ENCODE results near the gene KBTBD12.
A peak's percentile ranks its signal among the peaks of the same experiment; 100 is the strongest.

The KBTBD12 gene

DNA sequence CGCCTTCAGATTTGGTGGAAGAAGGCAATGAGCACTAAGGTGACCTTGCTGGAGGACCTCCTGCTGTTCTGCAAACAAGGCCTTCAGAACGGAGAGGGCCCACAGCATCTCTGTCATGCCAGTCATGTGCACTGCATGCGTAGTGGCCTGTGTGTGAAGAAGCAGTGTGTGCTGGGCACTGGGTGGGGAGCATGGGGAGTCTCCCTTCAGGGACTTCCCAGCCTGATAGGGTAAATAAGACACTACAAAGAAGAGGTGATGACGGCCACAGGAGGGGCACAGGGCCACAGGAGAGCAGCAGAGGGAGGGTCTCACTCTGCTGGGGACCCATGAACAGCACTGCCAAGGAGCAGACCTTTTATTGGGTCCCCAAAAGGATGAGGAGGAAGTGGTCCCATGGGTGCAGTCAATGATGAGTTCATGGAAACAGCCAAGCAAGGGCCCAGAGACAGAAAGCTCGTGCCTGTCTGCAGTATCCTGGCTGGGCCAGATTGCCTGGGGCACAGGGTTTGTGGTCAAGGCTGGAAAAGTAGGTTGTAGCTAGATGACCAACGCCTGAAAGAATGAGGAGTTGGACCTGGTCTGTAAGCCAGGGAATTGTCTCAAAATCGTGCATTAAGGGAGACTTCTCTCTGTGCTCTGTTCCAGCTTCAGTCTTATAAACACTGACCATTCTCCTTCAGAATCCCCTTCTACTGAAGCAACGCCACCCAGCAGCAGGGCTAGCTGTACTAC is 69.4 kb downstream of the KBTBD12 start:
- DNase-seq, result no peak
- no peak for ATAC-seq

DNA sequence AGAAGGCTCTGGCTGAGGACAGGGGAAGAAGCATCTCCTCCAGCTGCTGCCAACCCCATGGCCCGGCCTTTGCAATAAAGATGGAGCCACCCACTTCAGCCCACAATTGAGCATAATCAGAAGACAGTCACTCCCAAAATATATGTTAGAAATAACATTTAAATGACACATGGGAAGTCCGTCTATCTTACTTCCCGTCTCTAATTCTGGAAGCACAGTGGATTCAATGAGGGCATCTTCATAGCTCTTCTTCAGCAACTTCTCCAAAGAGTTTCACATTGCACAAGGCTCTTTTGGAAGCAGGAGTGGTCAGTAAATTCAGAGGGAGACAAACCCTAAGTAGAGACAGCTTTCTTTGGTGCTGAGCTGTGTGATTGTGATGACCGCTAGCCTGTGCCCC is 70.2 kb downstream of the KBTBD12 start:
- Mint-ChIP-seq H3K4me3 (no peak overlapping the region), H3K27me3 (peaks cover 7% of the 10 kb centered on the region), H3K9me3 (no peaks in the 10 kb centered on the region), H3K27ac (no peak overlapping the region), H3K4me1 (no peaks in the 10 kb centered on the region)
- no peak for ATAC-seq
- DNase-seq, result no peak

More for the DNA sequence above, 69.4 kb downstream of the KBTBD12 start:
- H3K9me3 Mint-ChIP-seq, result no peaks in the 10 kb centered on the region
- H3K4me3 Mint-ChIP-seq, result no peak overlapping the region
- peaks cover 7% of the 10 kb centered on the region for H3K27me3 Mint-ChIP-seq
- no peak overlapping the region for H3K27ac Mint-ChIP-seq
- H3K4me1 Mint-ChIP-seq, result no peaks in the 10 kb centered on the region

- ATAC-seq, result no peak
- H3K9me3 Mint-ChIP-seq, result no peaks in the 10 kb centered on the region
- no peak overlapping the region for H3K4me3 Mint-ChIP-seq
- no peak for DNase-seq
- H3K27me3 Mint-ChIP-seq, result peaks cover 7% of the 10 kb centered on the region
- no peaks in the 10 kb centered on the region for H3K4me1 Mint-ChIP-seq
- peak overlapping the region in 1 of 2 donors; percentile 46 for H3K27ac Mint-ChIP-seq
These were observed 70.7 kb downstream of the KBTBD12 start for GRCh38 chr3:127985655-127986225.

- Mint-ChIP-seq H3K4me1 (no peaks in the 10 kb centered on the region), H3K27ac (no peak overlapping the region), H3K27me3 (peaks cover 7% of the 10 kb centered on the region), H3K9me3 (no peaks in the 10 kb centered on the region), H3K4me3 (no peak overlapping the region)
- DNase-seq (no peak), ATAC-seq (no peak)
These were observed 71.8 kb downstream of the KBTBD12 start for GRCh38 chr3:127986803-127987202.

GRCh38 chr3:127987309-127987995 is 72.4 kb downstream of the KBTBD12 start:
- ATAC-seq, result no peak
- no peak overlapping the region for H3K27ac Mint-ChIP-seq
- peaks cover 4% of the 10 kb centered on the region for H3K27me3 Mint-ChIP-seq
- no peak overlapping the region for H3K4me3 Mint-ChIP-seq
- H3K4me1 Mint-ChIP-seq, result no peaks in the 10 kb centered on the region
- no peak for DNase-seq
- no peaks in the 10 kb centered on the region for H3K9me3 Mint-ChIP-seq

GRCh38 chr3:127988770-127989557 is 73.9 kb downstream of the KBTBD12 start:
- no peak overlapping the region for H3K4me3 Mint-ChIP-seq
- ATAC-seq (no peak), DNase-seq (no peak)
- no peaks in the 10 kb centered on the region for H3K4me1 Mint-ChIP-seq
- no peaks in the 10 kb centered on the region for H3K9me3 Mint-ChIP-seq
- H3K27ac Mint-ChIP-seq, result no peak overlapping the region
- no peaks in the 10 kb centered on the region for H3K27me3 Mint-ChIP-seq

DNA sequence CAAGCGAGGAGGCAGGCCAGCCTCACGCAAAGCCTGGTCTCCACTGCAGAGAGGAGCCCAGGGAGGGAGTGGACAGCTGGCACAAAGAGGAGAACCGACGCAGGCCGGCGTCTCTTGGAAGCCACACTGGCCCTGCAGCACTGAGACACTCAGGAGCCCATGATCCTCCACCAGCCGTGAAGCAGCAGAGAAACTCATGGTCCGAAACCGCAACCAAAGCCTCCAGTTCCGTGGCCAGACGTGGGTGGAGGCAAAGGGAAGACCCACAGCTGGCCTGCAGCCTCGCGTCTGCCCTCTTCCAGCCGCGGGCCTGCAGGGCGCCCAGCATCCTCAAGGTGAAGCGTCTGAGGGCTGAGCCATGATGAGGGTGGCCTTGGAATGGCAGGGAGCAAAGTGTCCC is 75.0 kb downstream of the KBTBD12 start:
- DNase-seq (no peak), ATAC-seq (no peak)
- Mint-ChIP-seq H3K27me3 (no peaks in the 10 kb centered on the region), H3K27ac (no peak overlapping the region), H3K4me1 (no peaks in the 10 kb centered on the region), H3K9me3 (no peaks in the 10 kb centered on the region), H3K4me3 (no peak overlapping the region)

DNA sequence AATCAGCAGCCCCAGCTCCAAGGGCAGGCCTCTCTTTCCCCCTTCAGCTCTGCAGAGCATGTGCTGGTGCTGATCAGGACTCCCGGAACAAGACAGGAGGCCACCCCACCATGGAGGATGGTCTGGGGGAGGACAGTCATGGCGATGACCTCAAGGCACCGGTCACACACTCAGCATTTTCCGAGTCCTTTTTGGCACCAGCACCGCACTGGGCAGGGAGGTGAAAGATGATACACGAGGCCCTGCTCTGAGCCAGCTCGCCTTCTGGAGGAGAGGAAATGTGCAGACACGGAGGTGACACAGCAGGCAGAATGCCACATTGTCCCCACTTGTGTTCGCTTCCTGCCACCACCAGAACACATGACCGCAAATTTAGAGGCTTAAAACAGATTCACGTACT is 75.4 kb downstream of the KBTBD12 start:
- no peaks in the 10 kb centered on the region for H3K9me3 Mint-ChIP-seq
- DNase-seq (no peak), ATAC-seq (no peak)
- no peak overlapping the region for H3K4me3 Mint-ChIP-seq
- no peaks in the 10 kb centered on the region for H3K27me3 Mint-ChIP-seq
- H3K27ac Mint-ChIP-seq, result no peak overlapping the region
- no peaks in the 10 kb centered on the region for H3K4me1 Mint-ChIP-seq

DNA sequence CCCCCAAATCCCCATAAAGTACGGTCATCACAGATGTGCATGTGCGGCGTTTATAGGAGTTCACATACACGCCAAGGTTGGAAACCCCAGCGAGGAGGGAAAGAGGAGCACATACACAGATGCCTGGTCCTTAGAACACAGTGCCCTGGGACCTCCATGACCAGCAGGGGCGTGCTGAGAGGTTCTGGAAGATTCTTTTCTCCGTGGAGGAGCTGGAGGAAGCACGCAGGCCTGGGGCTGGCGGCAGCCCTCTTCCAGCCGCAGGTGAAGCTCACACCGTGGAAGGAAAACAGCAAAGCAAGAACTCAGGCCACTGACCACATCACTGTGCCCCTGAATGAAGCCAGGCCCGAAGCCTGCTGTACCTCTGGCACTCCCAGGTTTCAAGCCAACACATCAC is 76.2 kb downstream of the KBTBD12 start:
- Mint-ChIP-seq H3K4me1 (no peaks in the 10 kb centered on the region), H3K9me3 (no peaks in the 10 kb centered on the region), H3K4me3 (no peak overlapping the region), H3K27ac (no peak overlapping the region), H3K27me3 (no peaks in the 10 kb centered on the region)
- no peak for ATAC-seq
- no peak for DNase-seq

DNA sequence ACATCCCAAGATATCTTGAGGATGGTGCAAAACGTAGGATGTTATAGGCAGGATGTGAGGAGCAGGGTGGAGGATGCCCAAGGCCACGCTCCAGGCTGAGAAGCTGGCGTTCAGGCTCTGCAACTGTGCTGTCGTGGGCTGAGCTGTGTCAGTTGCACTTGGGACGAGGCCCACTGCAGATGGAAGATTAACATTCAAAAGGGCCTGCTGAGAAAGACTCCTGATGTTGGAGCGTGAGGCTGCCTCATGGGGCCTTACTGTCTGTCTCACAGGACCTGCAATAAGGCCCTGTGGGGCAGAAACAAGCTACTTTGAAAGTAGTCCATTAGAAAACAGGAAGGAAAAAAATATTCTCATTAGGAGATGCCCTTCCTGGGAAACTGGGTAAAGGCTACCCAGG is 76.6 kb downstream of the KBTBD12 start:
- Mint-ChIP-seq H3K4me3 (no peak overlapping the region), H3K27ac (no peak overlapping the region), H3K9me3 (no peaks in the 10 kb centered on the region), H3K4me1 (no peaks in the 10 kb centered on the region), H3K27me3 (no peaks in the 10 kb centered on the region)
- ATAC-seq, result no peak
- DNase-seq, result no peak

DNA sequence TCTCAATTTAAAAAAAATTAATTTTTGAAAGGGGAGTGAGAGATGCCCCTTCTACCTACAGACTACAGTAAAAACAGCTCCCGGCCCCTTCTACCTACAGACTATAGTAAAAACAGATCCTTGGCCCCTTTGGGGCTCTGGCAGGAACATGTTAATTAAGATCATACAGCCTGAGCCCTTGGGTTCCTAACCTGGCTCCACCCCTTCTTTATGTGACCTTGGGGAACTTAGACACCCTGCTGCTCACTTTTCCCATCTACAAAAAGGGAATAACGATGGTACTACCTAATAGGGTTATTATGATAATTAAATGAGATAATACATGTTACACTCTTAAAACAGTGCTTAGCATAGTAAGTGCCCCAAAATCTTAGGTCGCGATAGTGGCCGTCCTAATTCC is 77.1 kb downstream of the KBTBD12 start:
- H3K4me1 Mint-ChIP-seq, result no peaks in the 10 kb centered on the region
- no peaks in the 10 kb centered on the region for H3K9me3 Mint-ChIP-seq
- H3K27me3 Mint-ChIP-seq, result no peaks in the 10 kb centered on the region
- no peak for DNase-seq
- no peak overlapping the region for H3K4me3 Mint-ChIP-seq
- no peak for ATAC-seq
- H3K27ac Mint-ChIP-seq, result no peak overlapping the region

- H3K9me3 Mint-ChIP-seq, result no peaks in the 10 kb centered on the region
- no peak overlapping the region for H3K27ac Mint-ChIP-seq
- H3K4me3 Mint-ChIP-seq, result no peak overlapping the region
- H3K4me1 Mint-ChIP-seq, result no peaks in the 10 kb centered on the region
- no peak for DNase-seq
- no peak for ATAC-seq
- no peaks in the 10 kb centered on the region for H3K27me3 Mint-ChIP-seq
These were observed 79.0 kb downstream of the KBTBD12 start for GRCh38 chr3:127994011-127994410.

- ATAC-seq (no peak), DNase-seq (no peak)
- H3K4me3 Mint-ChIP-seq, result no peak overlapping the region
- no peak overlapping the region for H3K27ac Mint-ChIP-seq
- no peaks in the 10 kb centered on the region for H3K4me1 Mint-ChIP-seq
- H3K9me3 Mint-ChIP-seq, result no peaks in the 10 kb centered on the region
- no peaks in the 10 kb centered on the region for H3K27me3 Mint-ChIP-seq
These were observed 82.0 kb downstream of the KBTBD12 start for GRCh38 chr3:127997016-127997415.

GRCh38 chr3:127997961-127998360 is 82.9 kb downstream of the KBTBD12 start:
- Mint-ChIP-seq H3K4me1 (no peaks in the 10 kb centered on the region), H3K27me3 (no peaks in the 10 kb centered on the region), H3K9me3 (no peaks in the 10 kb centered on the region), H3K27ac (peak overlapping the region; percentile 15 to 60), H3K4me3 (no peak overlapping the region)
- ATAC-seq (no peak), DNase-seq (no peak)

DNA sequence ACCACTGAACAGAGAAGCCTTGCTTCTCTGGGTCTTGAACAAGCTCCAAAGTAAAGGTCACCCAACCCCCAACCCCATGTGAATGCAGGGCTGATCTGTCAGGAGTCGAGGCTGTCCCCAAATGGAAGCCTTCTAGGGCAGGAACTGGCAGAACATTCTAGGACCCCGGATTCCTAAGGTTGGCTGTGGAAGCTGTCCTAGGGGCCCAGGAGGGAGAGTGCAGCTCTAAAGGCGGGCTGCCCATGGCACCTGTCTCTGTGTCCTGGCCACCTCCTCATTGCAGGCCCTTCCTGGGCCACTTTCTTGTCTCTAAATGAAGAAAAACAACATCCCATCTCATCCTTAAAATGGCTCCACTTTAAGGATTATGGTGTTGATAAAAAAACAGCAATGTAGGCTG is 83.6 kb downstream of the KBTBD12 start:
- no peaks in the 10 kb centered on the region for H3K27me3 Mint-ChIP-seq
- ATAC-seq, result no peak

More for the DNA sequence above, 83.6 kb downstream of the KBTBD12 start:
- DNase-seq, result no peak
- H3K4me3 Mint-ChIP-seq, result no peak overlapping the region
- no peaks in the 10 kb centered on the region for H3K4me1 Mint-ChIP-seq
- no peaks in the 10 kb centered on the region for H3K9me3 Mint-ChIP-seq
- no peak overlapping the region for H3K27ac Mint-ChIP-seq

All from stimulated activated naive CD8-positive, alpha-beta T cell treated with anti-CD3 and anti-CD28 coated beads, Interleukin-15, amount 100 ng/mL, for 72 hours (primary cell).